ENCODE data around the gene MCM3AP. TPM values are rescaled to one million over a fixed set of nuclear protein-coding genes. Genes with fewer than 3 reads are reported as not detected.

The MCM3AP gene
- total and polyA plus RNA-seq, 8 donors, result 77.4 to 106 (median 94.9) TPM

DNA sequence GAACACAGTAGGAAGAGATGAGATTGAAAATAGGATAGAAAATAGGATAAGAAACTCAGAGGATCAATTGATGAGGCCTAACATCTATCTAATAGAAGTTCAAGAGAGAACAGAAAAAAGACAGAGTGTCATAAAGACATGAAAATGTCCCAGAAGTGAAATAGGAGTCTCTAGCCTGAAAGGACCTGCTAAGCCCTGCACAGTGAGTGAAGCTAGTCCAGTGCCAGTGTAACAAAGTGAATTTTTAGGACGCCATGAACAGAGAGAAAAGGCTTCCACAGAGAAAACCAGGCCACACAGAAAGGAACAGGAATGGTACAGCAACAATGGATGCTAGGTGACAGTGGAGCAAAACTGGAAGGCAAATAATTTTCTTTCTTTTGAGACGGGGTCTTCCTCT is 36.6 kb downstream of the MCM3AP start:
- DNase-seq (no peak), ATAC-seq (no peak)
- Histone ChIP-seq H3K27ac (no peak overlapping the region), H3K4me1 (no peaks in the 10 kb centered on the region), H3K27me3 (no peaks in the 10 kb centered on the region), H3K4me3 (no peak overlapping the region), H3K36me3 (peaks cover 0 to 100% of the 10 kb centered on the region in 2 donors), H3K9me3 (no peaks in the 10 kb centered on the region)
- intact Hi-C loops (cut with DNase I), result no loop called here
- TF ChIP-seq, protein P1, sequence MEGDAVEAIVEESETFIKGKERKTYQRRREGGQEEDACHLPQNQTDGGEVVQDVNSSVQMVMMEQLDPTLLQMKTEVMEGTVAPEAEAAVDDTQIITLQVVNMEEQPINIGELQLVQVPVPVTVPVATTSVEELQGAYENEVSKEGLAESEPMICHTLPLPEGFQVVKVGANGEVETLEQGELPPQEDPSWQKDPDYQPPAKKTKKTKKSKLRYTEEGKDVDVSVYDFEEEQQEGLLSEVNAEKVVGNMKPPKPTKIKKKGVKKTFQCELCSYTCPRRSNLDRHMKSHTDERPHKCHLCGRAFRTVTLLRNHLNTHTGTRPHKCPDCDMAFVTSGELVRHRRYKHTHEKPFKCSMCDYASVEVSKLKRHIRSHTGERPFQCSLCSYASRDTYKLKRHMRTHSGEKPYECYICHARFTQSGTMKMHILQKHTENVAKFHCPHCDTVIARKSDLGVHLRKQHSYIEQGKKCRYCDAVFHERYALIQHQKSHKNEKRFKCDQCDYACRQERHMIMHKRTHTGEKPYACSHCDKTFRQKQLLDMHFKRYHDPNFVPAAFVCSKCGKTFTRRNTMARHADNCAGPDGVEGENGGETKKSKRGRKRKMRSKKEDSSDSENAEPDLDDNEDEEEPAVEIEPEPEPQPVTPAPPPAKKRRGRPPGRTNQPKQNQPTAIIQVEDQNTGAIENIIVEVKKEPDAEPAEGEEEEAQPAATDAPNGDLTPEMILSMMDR (IDR thresholded peaks at IDR 0.05), result no peak

- ATAC-seq (no peak), DNase-seq (no peak)
- TF ChIP-seq, protein P1 (IDR thresholded peaks at IDR 0.05), result no peak
- Histone ChIP-seq H3K27ac (no peak overlapping the region), H3K4me3 (no peak overlapping the region), H3K36me3 (peaks cover 0 to 100% of the 10 kb centered on the region in 2 donors), H3K27me3 (no peaks in the 10 kb centered on the region), H3K4me1 (no peaks in the 10 kb centered on the region), H3K9me3 (no peaks in the 10 kb centered on the region)
- intact Hi-C loops (cut with DNase I), result no loop called here
Measured at GRCh38 chr21:46248422-46248782, 37.0 kb downstream of the MCM3AP start.

DNA sequence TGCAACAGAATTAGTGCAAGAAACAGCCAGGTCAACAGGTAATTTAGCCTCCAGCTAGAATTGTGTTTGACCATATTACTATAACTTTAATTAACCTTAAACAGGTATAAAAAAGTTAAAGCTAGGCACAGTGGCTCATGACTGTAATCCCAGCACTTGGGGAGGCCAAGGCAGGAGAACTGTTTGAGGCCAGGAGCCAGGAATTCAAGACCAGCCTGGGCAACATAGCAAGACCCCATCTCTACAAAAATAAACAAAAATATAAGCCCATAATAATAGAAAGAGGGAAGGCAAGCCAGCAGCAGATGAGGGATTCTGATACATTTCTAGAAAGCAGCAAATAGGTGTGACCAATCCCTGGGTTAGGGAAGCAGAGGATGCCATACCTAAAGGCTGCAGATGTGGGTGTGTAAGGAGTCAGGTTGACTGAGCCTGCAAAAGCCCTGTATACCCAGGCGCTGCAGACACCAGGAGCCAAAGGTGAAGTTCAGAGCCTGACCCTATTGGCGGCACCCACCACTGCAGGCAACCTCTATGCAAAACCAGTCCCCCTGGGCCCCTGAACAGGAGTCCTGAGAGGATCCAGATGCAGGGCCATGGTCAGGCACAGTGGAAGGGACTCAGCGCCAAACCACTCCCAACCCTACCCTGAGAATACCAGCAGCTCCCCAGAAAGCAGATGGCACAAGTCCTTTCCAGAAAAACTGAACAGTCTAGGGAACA is 37.6 kb downstream of the MCM3AP start:
- DNase-seq (no peak), ATAC-seq (no peak)
- TF ChIP-seq, protein P1 (IDR thresholded peaks at IDR 0.05), result no peak
- no peaks in the 10 kb centered on the region for H3K4me1 ChIP-seq
- H3K4me3 ChIP-seq, result no peak overlapping the region
- H3K36me3 ChIP-seq, result peaks cover 0 to 100% of the 10 kb centered on the region in 2 donors
- no peaks in the 10 kb centered on the region for H3K27me3 ChIP-seq
- H3K9me3 ChIP-seq, result no peaks in the 10 kb centered on the region
- H3K27ac ChIP-seq, result no peak overlapping the region
- intact Hi-C loops (cut with DNase I), result no loop called here

DNA sequence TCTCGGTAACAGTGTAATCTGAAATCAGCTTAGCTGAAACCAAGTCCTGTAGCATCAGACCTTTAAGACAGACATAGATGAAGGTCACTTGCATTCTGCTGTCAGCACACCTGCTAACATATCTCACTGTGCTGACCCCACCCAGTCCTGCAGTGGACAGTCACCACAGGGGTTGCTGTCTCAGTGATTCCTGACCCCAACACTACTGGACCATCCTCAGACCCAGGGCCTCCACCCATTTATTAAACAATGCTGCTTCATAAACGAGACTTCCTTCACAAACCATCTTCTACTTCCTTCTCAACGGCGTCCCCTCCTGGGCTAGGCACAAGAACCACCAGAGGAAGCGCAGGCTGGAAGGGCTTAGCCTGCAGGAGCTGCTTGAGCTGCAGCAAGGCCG is 39.1 kb downstream of the MCM3AP start:
- Histone ChIP-seq H3K36me3 (peaks cover 0 to 100% of the 10 kb centered on the region in 2 donors), H3K4me3 (no peak overlapping the region), H3K27me3 (no peaks in the 10 kb centered on the region), H3K4me1 (no peaks in the 10 kb centered on the region), H3K27ac (no peak overlapping the region), H3K9me3 (no peaks in the 10 kb centered on the region)
- DNase-seq (no peak), ATAC-seq (no peak)
- intact Hi-C loops (cut with DNase I), result no loop called here
- TF ChIP-seq, protein P1 (IDR thresholded peaks at IDR 0.05), result no peak

DNA sequence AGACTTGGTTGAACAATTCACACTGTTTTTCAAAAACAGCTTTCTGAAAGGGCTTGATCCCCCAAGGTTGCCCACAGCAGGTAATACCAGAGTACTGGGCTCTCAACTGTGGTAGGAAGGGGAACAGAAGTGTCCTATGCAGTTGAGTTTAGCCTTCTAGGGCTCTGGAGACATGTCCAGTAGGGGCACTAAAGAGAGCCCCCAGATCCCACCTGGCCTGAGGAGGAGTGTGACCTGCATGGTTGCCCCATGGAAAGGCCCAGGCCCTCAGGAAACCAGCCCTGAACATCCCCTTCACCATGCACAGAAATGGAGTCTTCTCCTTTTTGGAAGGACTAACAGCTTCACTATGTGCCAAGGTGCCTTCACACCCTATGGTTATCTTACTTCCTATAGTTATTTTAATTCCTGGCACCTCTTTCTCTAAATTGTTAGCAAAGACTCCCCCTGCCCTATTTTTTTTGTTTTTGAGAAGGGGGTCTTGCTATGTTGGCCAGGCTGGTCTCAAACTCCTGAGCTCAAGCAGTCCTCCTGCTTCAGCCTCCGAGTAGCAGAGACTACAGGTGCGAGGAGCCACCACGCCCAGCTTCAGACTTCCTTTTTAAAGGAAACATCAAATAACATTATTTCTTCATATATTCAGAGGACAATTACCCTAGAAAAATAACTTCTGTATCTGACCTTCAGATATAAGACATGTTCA is 40.0 kb downstream of the MCM3AP start:
- no peak overlapping the region for H3K27ac ChIP-seq
- ATAC-seq, result no peak
- H3K27me3 ChIP-seq, result no peaks in the 10 kb centered on the region
- no peak overlapping the region for H3K4me3 ChIP-seq
- H3K4me1 ChIP-seq, result no peaks in the 10 kb centered on the region
- no peaks in the 10 kb centered on the region for H3K9me3 ChIP-seq
- TF ChIP-seq, protein P1 (IDR thresholded peaks at IDR 0.05), result no peak
- intact Hi-C loops (cut with DNase I), result no loop called here
- no peak for DNase-seq
- H3K36me3 ChIP-seq, result peaks cover 0 to 100% of the 10 kb centered on the region in 2 donors

All from left lung (tissue), 10 donors.